ENCODE results near the gene SND1. TPM values are rescaled to one million over a fixed set of nuclear protein-coding genes. Genes with fewer than 3 reads are reported as not detected.

Gene SND1
- total and polyA plus RNA-seq, 10 of the 15 experiments (the other 5 are each of a cell fraction or from before 2014, with no cell fraction given) = 52.4 to 270 (median 146) TPM

DNA sequence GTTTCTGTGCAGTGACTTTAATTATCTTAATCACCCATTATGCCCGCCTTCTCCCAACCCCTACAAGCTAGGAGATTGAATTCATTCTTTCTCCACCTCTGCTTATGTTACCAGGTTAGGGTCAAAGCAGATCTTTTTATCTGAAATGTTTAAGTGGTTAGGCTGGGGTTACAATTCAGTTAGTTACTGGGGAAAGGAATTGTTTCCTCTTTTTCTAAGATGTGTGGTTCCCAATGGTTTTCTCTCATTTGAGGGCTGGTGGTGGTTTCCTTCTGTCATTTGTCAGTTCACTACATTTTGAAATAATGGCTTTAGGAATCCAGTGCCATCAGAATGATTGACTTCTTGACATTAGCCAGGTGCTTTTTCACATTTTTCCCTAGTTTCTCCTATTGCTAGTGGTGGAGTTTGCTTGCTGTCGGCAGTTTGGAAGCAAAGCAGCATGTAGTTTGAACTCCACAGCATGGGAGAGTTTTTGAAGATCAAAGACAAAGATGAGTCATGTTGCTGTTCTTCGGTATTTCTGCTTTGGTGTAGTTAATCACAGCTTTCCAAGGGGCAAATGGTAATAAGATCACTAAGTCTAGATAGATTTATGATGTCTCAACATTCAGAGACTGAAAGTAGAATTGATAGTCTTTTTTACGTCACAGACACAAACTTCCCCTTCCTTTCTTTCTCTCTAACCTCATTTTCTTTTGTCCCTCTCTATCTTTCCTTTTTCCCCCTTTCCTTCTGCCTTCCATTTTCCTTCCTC, 168.2 kb downstream of the SND1 start (continued):
- TF ChIP-seq, protein P1, sequence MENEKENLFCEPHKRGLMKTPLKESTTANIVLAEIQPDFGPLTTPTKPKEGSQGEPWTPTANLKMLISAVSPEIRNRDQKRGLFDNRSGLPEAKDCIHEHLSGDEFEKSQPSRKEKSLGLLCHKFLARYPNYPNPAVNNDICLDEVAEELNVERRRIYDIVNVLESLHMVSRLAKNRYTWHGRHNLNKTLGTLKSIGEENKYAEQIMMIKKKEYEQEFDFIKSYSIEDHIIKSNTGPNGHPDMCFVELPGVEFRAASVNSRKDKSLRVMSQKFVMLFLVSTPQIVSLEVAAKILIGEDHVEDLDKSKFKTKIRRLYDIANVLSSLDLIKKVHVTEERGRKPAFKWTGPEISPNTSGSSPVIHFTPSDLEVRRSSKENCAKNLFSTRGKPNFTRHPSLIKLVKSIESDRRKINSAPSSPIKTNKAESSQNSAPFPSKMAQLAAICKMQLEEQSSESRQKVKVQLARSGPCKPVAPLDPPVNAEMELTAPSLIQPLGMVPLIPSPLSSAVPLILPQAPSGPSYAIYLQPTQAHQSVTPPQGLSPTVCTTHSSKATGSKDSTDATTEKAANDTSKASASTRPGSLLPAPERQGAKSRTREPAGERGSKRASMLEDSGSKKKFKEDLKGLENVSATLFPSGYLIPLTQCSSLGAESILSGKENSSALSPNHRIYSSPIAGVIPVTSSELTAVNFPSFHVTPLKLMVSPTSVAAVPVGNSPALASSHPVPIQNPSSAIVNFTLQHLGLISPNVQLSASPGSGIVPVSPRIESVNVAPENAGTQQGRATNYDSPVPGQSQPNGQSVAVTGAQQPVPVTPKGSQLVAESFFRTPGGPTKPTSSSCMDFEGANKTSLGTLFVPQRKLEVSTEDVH (IDR thresholded peaks at IDR 0.05; ENCODE audit: low read depth, partially characterized antibody) = no peak
- no peak for TF ChIP-seq CHD2 (IDR thresholded peaks at IDR 0.05; ENCODE audit: borderline replicate concordance, low read depth, low read length)
- no peak for TF ChIP-seq SP1 (IDR thresholded peaks at IDR 0.05; ENCODE audit: low read depth, low read length)
- no peak for TF ChIP-seq ESRRA (IDR thresholded peaks at IDR 0.05; ENCODE audit: low read length)
- TF ChIP-seq, protein P2, sequence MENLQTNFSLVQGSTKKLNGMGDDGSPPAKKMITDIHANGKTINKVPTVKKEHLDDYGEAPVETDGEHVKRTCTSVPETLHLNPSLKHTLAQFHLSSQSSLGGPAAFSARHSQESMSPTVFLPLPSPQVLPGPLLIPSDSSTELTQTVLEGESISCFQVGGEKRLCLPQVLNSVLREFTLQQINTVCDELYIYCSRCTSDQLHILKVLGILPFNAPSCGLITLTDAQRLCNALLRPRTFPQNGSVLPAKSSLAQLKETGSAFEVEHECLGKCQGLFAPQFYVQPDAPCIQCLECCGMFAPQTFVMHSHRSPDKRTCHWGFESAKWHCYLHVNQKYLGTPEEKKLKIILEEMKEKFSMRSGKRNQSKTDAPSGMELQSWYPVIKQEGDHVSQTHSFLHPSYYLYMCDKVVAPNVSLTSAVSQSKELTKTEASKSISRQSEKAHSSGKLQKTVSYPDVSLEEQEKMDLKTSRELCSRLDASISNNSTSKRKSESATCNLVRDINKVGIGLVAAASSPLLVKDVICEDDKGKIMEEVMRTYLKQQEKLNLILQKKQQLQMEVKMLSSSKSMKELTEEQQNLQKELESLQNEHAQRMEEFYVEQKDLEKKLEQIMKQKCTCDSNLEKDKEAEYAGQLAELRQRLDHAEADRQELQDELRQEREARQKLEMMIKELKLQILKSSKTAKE (IDR thresholded peaks at IDR 0.05; ENCODE audit: low read depth, poor library complexity, severe bottlenecking) = no peak
- no peak for TF ChIP-seq RCOR1 (conservative IDR thresholded peaks at IDR 0.05; ENCODE audit: low read depth, low read length)
- TF ChIP-seq RBBP5 (conservative IDR thresholded peaks at IDR 0.05) = no peak
- no peak for TF ChIP-seq STAT1 (conservative IDR thresholded peaks at IDR 0.05)
- TF ChIP-seq, protein P3, sequence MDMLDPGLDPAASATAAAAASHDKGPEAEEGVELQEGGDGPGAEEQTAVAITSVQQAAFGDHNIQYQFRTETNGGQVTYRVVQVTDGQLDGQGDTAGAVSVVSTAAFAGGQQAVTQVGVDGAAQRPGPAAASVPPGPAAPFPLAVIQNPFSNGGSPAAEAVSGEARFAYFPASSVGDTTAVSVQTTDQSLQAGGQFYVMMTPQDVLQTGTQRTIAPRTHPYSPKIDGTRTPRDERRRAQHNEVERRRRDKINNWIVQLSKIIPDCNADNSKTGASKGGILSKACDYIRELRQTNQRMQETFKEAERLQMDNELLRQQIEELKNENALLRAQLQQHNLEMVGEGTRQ (IDR thresholded peaks at IDR 0.05; ENCODE audit: borderline replicate concordance, low read depth, low read length) = no peak
- no peak for TF ChIP-seq ETV6 (conservative IDR thresholded peaks at IDR 0.05 in 1 of 2, IDR thresholded peaks at IDR 0.05 in 1 of 2; ENCODE audit: borderline replicate concordance in 1 of 2, low read depth in 1 of 2)
- TF ChIP-seq, protein P4, sequence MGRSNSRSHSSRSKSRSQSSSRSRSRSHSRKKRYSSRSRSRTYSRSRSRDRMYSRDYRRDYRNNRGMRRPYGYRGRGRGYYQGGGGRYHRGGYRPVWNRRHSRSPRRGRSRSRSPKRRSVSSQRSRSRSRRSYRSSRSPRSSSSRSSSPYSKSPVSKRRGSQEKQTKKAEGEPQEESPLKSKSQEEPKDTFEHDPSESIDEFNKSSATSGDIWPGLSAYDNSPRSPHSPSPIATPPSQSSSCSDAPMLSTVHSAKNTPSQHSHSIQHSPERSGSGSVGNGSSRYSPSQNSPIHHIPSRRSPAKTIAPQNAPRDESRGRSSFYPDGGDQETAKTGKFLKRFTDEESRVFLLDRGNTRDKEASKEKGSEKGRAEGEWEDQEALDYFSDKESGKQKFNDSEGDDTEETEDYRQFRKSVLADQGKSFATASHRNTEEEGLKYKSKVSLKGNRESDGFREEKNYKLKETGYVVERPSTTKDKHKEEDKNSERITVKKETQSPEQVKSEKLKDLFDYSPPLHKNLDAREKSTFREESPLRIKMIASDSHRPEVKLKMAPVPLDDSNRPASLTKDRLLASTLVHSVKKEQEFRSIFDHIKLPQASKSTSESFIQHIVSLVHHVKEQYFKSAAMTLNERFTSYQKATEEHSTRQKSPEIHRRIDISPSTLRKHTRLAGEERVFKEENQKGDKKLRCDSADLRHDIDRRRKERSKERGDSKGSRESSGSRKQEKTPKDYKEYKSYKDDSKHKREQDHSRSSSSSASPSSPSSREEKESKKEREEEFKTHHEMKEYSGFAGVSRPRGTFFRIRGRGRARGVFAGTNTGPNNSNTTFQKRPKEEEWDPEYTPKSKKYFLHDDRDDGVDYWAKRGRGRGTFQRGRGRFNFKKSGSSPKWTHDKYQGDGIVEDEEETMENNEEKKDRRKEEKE (IDR thresholded peaks at IDR 0.05) = no peak
- no peak for TF ChIP-seq FOS (IDR thresholded peaks at IDR 0.05; ENCODE audit: borderline replicate concordance, extremely low read depth, insufficient read length)
- TF ChIP-seq, protein P5, sequence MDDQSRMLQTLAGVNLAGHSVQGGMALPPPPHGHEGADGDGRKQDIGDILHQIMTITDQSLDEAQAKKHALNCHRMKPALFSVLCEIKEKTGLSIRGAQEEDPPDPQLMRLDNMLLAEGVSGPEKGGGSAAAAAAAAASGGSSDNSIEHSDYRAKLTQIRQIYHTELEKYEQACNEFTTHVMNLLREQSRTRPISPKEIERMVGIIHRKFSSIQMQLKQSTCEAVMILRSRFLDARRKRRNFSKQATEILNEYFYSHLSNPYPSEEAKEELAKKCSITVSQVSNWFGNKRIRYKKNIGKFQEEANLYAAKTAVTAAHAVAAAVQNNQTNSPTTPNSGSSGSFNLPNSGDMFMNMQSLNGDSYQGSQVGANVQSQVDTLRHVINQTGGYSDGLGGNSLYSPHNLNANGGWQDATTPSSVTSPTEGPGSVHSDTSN (IDR thresholded peaks at IDR 0.05; ENCODE audit: insufficient replicate concordance, low read depth, low read length) = no peak

Measured in GM12878 (cell line).